Bronchial epithelial cell (primary cell): Measurements from ENCODE around the gene GAS2L1. TPM values are rescaled to one million over a fixed set of nuclear protein-coding genes. Genes with fewer than 3 reads are reported as not detected.

Experiments
- DNase-seq: peaks from one replicate; pipeline ENCODE4 v3.0.0-alpha.2; 2010; ENCODE audit warnings: low read depth
- FAIRE-seq: peaks from 2 replicates; lab custom pipeline; 2011; peaks lifted over from hg19 to GRCh38; lab: Jason Lieb, UNC
- H3K27me3 ChIP-seq: 2 replicates; pipeline ENCODE4 v1.5.1; 2011; ENCODE audit warnings: low read length; ENCODE audit not compliant: control insufficient read depth, insufficient read depth
- H3K36me3 ChIP-seq: 2 replicates; pipeline ENCODE4 v1.5.1; 2011; ENCODE audit warnings: low read length; ENCODE audit not compliant: control insufficient read depth, insufficient read depth
- H3K4me3 ChIP-seq: 2 replicates; pipeline ENCODE4 v1.5.1; 2011; ENCODE audit warnings: mild to moderate bottlenecking, low read depth, low read length, control low read depth
- total RNA-seq: library from RNA; depleted of rRNA; stranded (reverse); fragments of >200 nt; gene quantifications from 2 replicates; pipeline ENCODE4 v1.2.1, GENCODE V29; 2014
- TF ChIP-seq, protein P1 (sequence below): IDR thresholded peaks from 2 replicates; pipeline ENCODE4 v1.5.1; 2011; ENCODE audit warnings: mild to moderate bottlenecking, moderate library complexity, low read length, control low read depth, inconsistent platforms; ENCODE audit not compliant: insufficient read depth, severe bottlenecking

The GAS2L1 gene
- total RNA-seq, 1 donor from 2014 or later, result 5.3 TPM

DNA sequence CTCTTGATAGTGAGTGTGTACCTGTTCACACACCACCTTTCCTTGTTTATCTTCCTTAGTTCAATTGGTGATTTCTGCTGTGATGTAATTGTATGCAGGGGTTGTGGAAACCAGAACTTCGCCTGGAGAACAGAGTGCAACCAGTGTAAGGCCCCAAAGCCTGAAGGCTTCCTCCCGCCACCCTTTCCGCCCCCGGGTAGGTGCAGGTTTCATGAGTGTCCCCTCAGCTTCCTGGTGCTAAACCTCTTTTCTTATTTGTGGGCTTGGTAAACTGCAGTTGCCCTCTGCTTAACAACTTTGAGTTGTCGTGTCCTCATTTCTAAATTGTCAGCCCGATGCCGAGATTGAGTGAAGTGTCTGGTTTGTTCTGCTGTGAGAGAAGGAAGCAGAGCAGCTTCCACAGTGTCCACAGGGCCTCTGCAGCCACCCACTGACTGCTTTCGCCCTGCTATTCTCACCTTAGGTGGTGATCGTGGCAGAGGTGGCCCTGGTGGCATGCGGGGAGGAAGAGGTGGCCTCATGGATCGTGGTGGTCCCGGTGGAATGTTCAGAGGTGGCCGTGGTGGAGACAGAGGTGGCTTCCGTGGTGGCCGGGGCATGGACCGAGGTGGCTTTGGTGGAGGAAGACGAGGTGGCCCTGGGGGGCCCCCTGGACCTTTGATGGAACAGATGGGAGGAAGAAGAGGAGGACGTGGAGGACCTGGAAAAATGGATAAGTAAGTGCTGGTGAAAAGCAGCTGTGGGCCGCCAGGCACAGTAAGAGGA, 7.1 kb upstream of the GAS2L1 start:
- peaks cover 26% of the 10 kb centered on the region for H3K36me3 ChIP-seq

DNA sequence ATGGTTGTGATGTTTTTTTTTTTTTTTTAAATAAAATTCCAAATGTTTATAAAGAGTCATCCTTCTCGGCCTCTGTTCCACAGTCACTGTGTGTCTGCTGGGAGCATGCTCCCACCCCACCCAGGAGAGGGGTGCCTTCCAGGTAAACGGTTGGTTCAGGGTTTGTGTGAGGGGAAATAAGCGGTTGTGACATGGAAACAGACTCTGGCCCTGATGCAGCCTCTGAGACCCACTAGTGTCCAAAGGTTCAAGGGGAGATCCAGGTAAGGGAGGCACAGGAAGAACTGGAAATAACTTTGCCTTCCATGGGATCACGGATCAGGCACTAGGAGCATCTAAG, 6.0 kb upstream of the GAS2L1 start:
- H3K27me3 ChIP-seq, result no peaks in the 10 kb centered on the region
- H3K36me3 ChIP-seq, result peaks cover 26% of the 10 kb centered on the region
- TF ChIP-seq, protein P1, sequence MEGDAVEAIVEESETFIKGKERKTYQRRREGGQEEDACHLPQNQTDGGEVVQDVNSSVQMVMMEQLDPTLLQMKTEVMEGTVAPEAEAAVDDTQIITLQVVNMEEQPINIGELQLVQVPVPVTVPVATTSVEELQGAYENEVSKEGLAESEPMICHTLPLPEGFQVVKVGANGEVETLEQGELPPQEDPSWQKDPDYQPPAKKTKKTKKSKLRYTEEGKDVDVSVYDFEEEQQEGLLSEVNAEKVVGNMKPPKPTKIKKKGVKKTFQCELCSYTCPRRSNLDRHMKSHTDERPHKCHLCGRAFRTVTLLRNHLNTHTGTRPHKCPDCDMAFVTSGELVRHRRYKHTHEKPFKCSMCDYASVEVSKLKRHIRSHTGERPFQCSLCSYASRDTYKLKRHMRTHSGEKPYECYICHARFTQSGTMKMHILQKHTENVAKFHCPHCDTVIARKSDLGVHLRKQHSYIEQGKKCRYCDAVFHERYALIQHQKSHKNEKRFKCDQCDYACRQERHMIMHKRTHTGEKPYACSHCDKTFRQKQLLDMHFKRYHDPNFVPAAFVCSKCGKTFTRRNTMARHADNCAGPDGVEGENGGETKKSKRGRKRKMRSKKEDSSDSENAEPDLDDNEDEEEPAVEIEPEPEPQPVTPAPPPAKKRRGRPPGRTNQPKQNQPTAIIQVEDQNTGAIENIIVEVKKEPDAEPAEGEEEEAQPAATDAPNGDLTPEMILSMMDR, result no peak
- FAIRE-seq (no peak), DNase-seq (no peak)
- no peak overlapping the region for H3K4me3 ChIP-seq

More for the DNA sequence above, 7.1 kb upstream of the GAS2L1 start:
- Histone ChIP-seq H3K27me3 (no peaks in the 10 kb centered on the region), H3K4me3 (no peak overlapping the region)
- DNase-seq (no peak), FAIRE-seq (peak; percentile 52)
- TF ChIP-seq, protein P1, result no peak

DNA sequence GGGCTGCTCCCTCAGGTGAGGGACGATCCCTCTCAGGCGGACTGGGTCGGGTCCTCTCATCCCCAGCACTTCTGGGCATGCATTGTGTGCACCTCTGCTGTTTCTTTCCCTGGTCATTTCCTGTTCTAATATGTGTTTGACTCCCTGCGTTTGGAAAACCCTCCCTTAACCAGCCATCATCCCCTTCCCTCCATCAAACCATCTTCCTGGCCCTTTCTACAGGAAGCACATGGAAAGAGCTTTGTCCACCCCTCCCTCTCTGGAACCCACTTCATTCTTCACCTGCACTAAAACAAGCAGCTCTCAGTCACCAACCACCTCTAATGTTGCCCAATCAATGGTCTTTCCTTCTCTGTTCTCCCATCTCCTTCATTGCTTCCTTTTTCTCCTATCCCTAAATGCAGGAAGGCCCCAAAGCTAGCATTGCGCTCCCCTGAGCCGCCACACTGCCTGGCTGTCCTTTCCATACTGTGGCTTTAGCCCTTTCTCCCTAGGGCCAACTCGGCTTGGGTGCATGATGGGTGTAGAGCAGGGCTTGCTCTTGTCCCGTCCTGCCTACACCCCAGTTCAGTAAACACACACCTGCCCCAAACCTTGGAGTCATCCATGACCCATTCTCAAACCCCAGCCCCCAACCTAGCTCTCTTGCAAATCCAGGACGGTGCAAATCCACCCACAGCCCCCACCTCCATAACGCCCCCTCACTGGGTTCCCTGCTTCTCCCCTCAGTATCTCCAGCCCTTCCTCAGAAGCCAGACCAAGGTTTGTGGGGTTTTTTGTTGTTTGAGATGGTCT, 5.4 kb upstream of the GAS2L1 start:
- no peak overlapping the region for H3K4me3 ChIP-seq
- TF ChIP-seq, protein P1, result no peak
- FAIRE-seq (no peak), DNase-seq (no peak)
- no peaks in the 10 kb centered on the region for H3K27me3 ChIP-seq
- peaks cover 23% of the 10 kb centered on the region for H3K36me3 ChIP-seq

DNA sequence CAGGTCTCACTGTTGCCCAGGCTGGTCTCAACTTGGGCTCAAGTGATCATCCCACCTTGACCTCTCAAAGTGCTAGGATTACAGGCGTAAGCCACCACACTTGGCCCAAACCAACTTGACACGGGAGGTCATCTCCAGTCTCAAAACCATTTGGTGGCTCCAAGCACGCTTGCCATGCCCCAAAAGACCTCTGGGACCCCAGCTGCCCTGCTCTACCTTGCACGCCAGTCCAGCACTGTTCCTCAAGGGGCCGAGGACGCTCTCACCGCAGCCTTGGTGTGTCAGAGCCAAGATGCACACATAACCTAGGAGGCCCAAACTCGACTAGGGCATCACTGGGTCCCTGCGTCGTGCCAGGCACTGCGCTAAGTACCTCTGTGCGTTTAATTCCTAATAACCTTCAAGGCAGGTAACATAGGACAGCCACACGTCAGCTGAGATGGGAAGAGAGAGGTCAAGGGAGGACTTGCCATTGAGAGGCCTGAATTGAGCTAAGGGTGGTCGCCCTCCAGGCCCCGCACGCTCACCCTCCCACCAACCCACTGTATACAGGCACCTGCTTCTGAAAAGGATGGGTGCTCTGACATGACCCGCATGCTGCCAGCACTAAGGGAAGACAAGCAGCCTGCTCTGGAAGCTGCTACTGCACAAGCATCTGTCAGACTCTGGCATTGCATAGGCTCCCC, 4.6 kb upstream of the GAS2L1 start:
- no peak for DNase-seq
- TF ChIP-seq, protein P1, result no peak
- Histone ChIP-seq H3K4me3 (no peak overlapping the region), H3K27me3 (no peaks in the 10 kb centered on the region), H3K36me3 (peaks cover 20% of the 10 kb centered on the region)
- peak; percentile 68 for FAIRE-seq

DNA sequence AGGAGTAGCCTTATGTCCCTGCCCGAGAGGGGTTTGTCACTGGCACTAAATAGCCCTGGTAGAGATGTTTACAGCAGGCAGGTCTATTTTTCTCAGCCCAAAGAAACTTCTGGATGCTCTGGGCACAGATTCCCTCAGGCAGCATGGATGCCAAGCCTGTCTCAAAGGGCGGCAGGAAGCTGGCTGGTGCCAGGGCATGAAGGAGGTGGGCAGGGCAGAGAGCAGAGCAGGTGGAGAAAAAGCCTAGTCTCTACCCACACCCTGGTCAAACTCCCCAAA, 4.1 kb upstream of the GAS2L1 start:
- H3K4me3 ChIP-seq, result no peak overlapping the region
- no peaks in the 10 kb centered on the region for H3K27me3 ChIP-seq
- FAIRE-seq, result no peak
- no peak for DNase-seq
- peaks cover 16% of the 10 kb centered on the region for H3K36me3 ChIP-seq
- TF ChIP-seq, protein P1, result no peak
